ENCODE results near the gene ZNF496. TPM values are rescaled to one million over a fixed set of nuclear protein-coding genes. Genes with fewer than 3 reads are reported as not detected.

ZNF496 gene
- total RNA-seq, 1 experiment from 2014 or later, result 21.4 TPM

GRCh38 chr1:247322442-247322841 lies 9.2 kb downstream of the ZNF496 start:
- TF ChIP-seq REST (IDR thresholded peaks at IDR 0.05; ENCODE audit: insufficient read depth in 1 of 2, low read depth in 2 of 2, low read length in 1 of 2), result no peak
- TF ChIP-seq SIN3A (IDR thresholded peaks at IDR 0.05; ENCODE audit: borderline replicate concordance, insufficient read depth, low read depth, low read length), result no peak
- TF ChIP-seq TCF7L2 (IDR thresholded peaks at IDR 0.05; ENCODE audit: low read depth, low read length), result no peak
- TF ChIP-seq, protein P1, sequence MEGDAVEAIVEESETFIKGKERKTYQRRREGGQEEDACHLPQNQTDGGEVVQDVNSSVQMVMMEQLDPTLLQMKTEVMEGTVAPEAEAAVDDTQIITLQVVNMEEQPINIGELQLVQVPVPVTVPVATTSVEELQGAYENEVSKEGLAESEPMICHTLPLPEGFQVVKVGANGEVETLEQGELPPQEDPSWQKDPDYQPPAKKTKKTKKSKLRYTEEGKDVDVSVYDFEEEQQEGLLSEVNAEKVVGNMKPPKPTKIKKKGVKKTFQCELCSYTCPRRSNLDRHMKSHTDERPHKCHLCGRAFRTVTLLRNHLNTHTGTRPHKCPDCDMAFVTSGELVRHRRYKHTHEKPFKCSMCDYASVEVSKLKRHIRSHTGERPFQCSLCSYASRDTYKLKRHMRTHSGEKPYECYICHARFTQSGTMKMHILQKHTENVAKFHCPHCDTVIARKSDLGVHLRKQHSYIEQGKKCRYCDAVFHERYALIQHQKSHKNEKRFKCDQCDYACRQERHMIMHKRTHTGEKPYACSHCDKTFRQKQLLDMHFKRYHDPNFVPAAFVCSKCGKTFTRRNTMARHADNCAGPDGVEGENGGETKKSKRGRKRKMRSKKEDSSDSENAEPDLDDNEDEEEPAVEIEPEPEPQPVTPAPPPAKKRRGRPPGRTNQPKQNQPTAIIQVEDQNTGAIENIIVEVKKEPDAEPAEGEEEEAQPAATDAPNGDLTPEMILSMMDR (IDR thresholded peaks at IDR 0.05), result no peak
- no peak for TF ChIP-seq POLR2AphosphoS5 (IDR thresholded peaks at IDR 0.05; ENCODE audit: low read depth, low read length)
- Histone ChIP-seq H3K9me3 (ENCODE audit: control insufficient read depth, insufficient read depth, low read depth, low read length) (no peaks in the 10 kb centered on the region), H3K36me3 (ENCODE audit: control insufficient read depth, insufficient read depth, low read length) (peaks cover 4% of the 10 kb centered on the region; the same call in 1 of the 2 replicates), H3K27me3 (ENCODE audit: control insufficient read depth, insufficient read depth, low read length) (no peaks in the 10 kb centered on the region), H3K27ac (ENCODE audit: low read length) (no peak overlapping the region), H3K4me1 (ENCODE audit: control insufficient read depth, insufficient read depth, low read length) (no peaks in the 10 kb centered on the region), H3K4me3 (ENCODE audit: low read depth in 2 of 2, low read length in 2 of 2) (no peak overlapping the region)
- DNase-seq (ENCODE audit: low read depth, low spot score), result no peak
- BruUV-seq (replicated peaks), result no TSS peak
- no peak for ATAC-seq
- ChIA-PET CTCF (no interaction called here), POLR2A (no interaction called here)
- in situ Hi-C loops (cut with HindIII; ENCODE audit: low pct_unique_long_range_greater_than_20kb, low sequenced_read_pairs) (no loop called here), intact Hi-C loops (cut with micrococcal nuclease; ENCODE audit: unreplicated experiment) (no loop called here)

- H3K27me3 ChIP-seq (ENCODE audit: control insufficient read depth, insufficient read depth, low read length), result no peaks in the 10 kb centered on the region
- H3K27ac ChIP-seq (ENCODE audit: low read length), result no peak overlapping the region
- ChIA-PET CTCF (no interaction called here), POLR2A (interaction anchor here (0.6 kb wide), 1 partner anchor 141 kb away, joined by 13 read pairs; no protein-coding TSS in a partner anchor)
- intact Hi-C loops (cut with micrococcal nuclease; ENCODE audit: unreplicated experiment), result no loop called here
- DNase-seq (ENCODE audit: low read depth, low spot score) (no peak), ATAC-seq (no peak)
- H3K36me3 ChIP-seq (ENCODE audit: control insufficient read depth, insufficient read depth, low read length), result 0 out of 2 replicates have a peak, but pooled peaks cover 4% of the 10 kb centered on the region
- no peak overlapping the region for H3K4me3 ChIP-seq (ENCODE audit: low read depth in 2 of 2, low read length in 2 of 2)
- in situ Hi-C loops (cut with HindIII; ENCODE audit: low pct_unique_long_range_greater_than_20kb, low sequenced_read_pairs), result no loop called here
- H3K4me1 ChIP-seq (ENCODE audit: control insufficient read depth, insufficient read depth, low read length), result no peaks in the 10 kb centered on the region
- no peaks in the 10 kb centered on the region for H3K9me3 ChIP-seq (ENCODE audit: control insufficient read depth, insufficient read depth, low read depth, low read length)
- no TSS peak for BruUV-seq (replicated peaks)
- TF ChIP-seq POLR2AphosphoS5 (IDR thresholded peaks at IDR 0.05; ENCODE audit: low read depth, low read length) (no peak), SIN3A (IDR thresholded peaks at IDR 0.05; ENCODE audit: borderline replicate concordance, insufficient read depth, low read depth, low read length) (no peak), REST (IDR thresholded peaks at IDR 0.05; ENCODE audit: insufficient read depth in 1 of 2, low read depth in 2 of 2, low read length in 1 of 2) (no peak), TCF7L2 (IDR thresholded peaks at IDR 0.05; ENCODE audit: low read depth, low read length) (no peak)
- TF ChIP-seq, protein P1 (IDR thresholded peaks at IDR 0.05), result no peak
These were observed 14.0 kb downstream of the ZNF496 start for GRCh38 chr1:247317702-247318101.
